H1 (cell line): ENCODE measurements around the gene SMIM8. TPM values are rescaled to one million over a fixed set of nuclear protein-coding genes. Genes with fewer than 3 reads are reported as not detected.

Source experiments
- CTCF ChIA-PET: fragments of 300-600 bp; sonication (Branson Sonifier 250); formaldehyde crosslinking; loops from one replicate; lab custom pipeline; 2021; ENCODE audit not compliant: partially characterized antibody; lab: Charles Lee
- POLR2A ChIA-PET: fragments of 300-600 bp; sonication (Branson Sonifier 250); formaldehyde crosslinking; loops from one replicate; lab custom pipeline; 2021; ENCODE audit warnings: inconsistent platforms; ENCODE audit not compliant: partially characterized antibody; lab: Charles Lee
- DNase-seq, 2 experiments: peaks; one replicate each; pipeline versions ENCODE4 v3.0.0 to v3.0.0-alpha.2; 2010 to 2022; ENCODE audit warnings: low spot score in 2 of 2, low read depth in 1 of 2, mixed read lengths in 1 of 2
- FAIRE-seq: peaks from 2 replicates; lab custom pipeline; 2011; peaks lifted over from hg19 to GRCh38; lab: Jason Lieb, UNC
- H2AFZ ChIP-seq: 2 replicates; pipeline ENCODE4 v1.8.1; 2012; ENCODE audit warnings: low read length, inconsistent platforms
- H2AK5ac ChIP-seq: 2 replicates; pipeline ENCODE4 v1.6.1; 2013; ENCODE audit warnings: low read depth, low read length
- H2BK120ac ChIP-seq: replicated peaks from 2 replicates; pipeline ENCODE3; 2013; ENCODE audit warnings: low read depth, low read length, inconsistent platforms
- H2BK12ac ChIP-seq: 2 replicates; pipeline ENCODE4 v1.6.1; 2013; ENCODE audit warnings: low read depth, low read length
- H2BK15ac ChIP-seq: 2 replicates; pipeline ENCODE4 v1.6.1; 2013; ENCODE audit warnings: low read length
- H2BK20ac ChIP-seq: 2 replicates; pipeline ENCODE4 v1.6.1; 2013; ENCODE audit warnings: low read length
- H2BK5ac ChIP-seq: 2 replicates; pipeline ENCODE4 v1.6.1; 2013; ENCODE audit warnings: low read depth, low read length
- H3K14ac ChIP-seq: 2 replicates; pipeline ENCODE4 v1.6.1; 2013; ENCODE audit warnings: inconsistent platforms; ENCODE audit not compliant: insufficient read length
- H3K18ac ChIP-seq: 2 replicates; pipeline ENCODE4 v1.6.1; 2013; ENCODE audit warnings: low read length; ENCODE audit errors: extremely low read depth
- H3K23ac ChIP-seq: 2 replicates; pipeline ENCODE4 v1.6.1; 2013; ENCODE audit warnings: inconsistent platforms; ENCODE audit not compliant: insufficient read length
- H3K23me2 ChIP-seq: 2 replicates; pipeline ENCODE4 v1.6.1; 2013; ENCODE audit warnings: low read depth, low read length
- H3K27ac ChIP-seq: 2 replicates; pipeline ENCODE4 v1.6.1; 2011; ENCODE audit warnings: low read depth, low read length, inconsistent platforms
- H3K27me3 ChIP-seq, 4 experiments: replicated peaks in 1 of 4; 1 replicate in 1 of 4; 2 replicates in 3 of 4; pipeline versions ENCODE4 v1.6.1 to v1.8.1; 2011 to 2013; ENCODE audit warnings: low read length in 3 of 4, mild to moderate bottlenecking in 3 of 4, inconsistent platforms in 2 of 4, mixed read lengths in 2 of 4, moderate library complexity in 1 of 4; ENCODE audit not compliant: control insufficient read depth in 3 of 4, insufficient read depth in 3 of 4; ENCODE audit errors: extremely low read depth in 1 of 4
- H3K36me3 ChIP-seq, 4 experiments: 2 replicates each; pipeline versions ENCODE4 v1.6.1 to v1.8.1; 2011 to 2013; ENCODE audit warnings: mild to moderate bottlenecking in 4 of 4, low read length in 3 of 4, moderate library complexity in 2 of 4, control low read depth in 1 of 4, inconsistent platforms in 1 of 4; ENCODE audit not compliant: insufficient read depth in 4 of 4, control insufficient read depth in 2 of 4
- H3K4ac ChIP-seq: replicated peaks from 2 replicates; pipeline ENCODE3; 2013; ENCODE audit warnings: low read length, low read depth, mixed read lengths, inconsistent platforms; ENCODE audit not compliant: insufficient read length
- H3K4me1 ChIP-seq, 4 experiments: replicated peaks in 1 of 4; 1 replicate in 1 of 4; 2 replicates in 3 of 4; pipeline versions ENCODE4 v1.6.1 to v1.8.1; 2011 to 2013; ENCODE audit warnings: low read length in 3 of 4, inconsistent platforms in 2 of 4, mixed read lengths in 1 of 4; ENCODE audit not compliant: insufficient read depth in 4 of 4, control insufficient read depth in 3 of 4
- H3K4me2 ChIP-seq, 2 experiments: 2 replicates each; pipeline versions ENCODE4 v1.6.1 to v1.8.1; 2011 to 2013; ENCODE audit warnings: low read depth in 2 of 2, low read length in 2 of 2, control low read depth in 1 of 2, inconsistent platforms in 1 of 2, mild to moderate bottlenecking in 1 of 2; ENCODE audit not compliant: insufficient read depth in 1 of 2
- H3K4me3 ChIP-seq, 4 experiments: fragments of 200-600, 300-600 bp in 1 of 4; sonication (generic), shearing (Covaris generic), sonication (Bioruptor Twin) in 1 of 4; 2 replicates each; pipeline versions ENCODE4 v1.5.1 to v1.8.1; 2011 to 2016; ENCODE audit warnings: low read length in 4 of 4, low read depth in 3 of 4, control low read depth in 2 of 4, inconsistent platforms in 2 of 4, mild to moderate bottlenecking in 2 of 4, mixed read lengths in 1 of 4, moderate library complexity in 1 of 4; ENCODE audit not compliant: insufficient read depth in 2 of 4; ENCODE audit errors: extremely low read depth in 1 of 4
- H3K56ac ChIP-seq: replicated peaks from 2 replicates; pipeline ENCODE3; 2013; ENCODE audit warnings: low read depth, mild to moderate bottlenecking, mixed read lengths, low read length, inconsistent platforms; ENCODE audit not compliant: insufficient read length
- H3K79me1 ChIP-seq: 2 replicates; pipeline ENCODE4 v1.6.1; 2013; ENCODE audit warnings: low read depth, low read length, control low read depth
- H3K79me2 ChIP-seq, 2 experiments: 2 replicates each; pipeline versions ENCODE4 v1.6.1 to v1.8.1; 2012 to 2013; ENCODE audit warnings: low read length in 2 of 2, mild to moderate bottlenecking in 2 of 2, inconsistent platforms in 1 of 2; ENCODE audit not compliant: insufficient read depth in 2 of 2, control insufficient read depth in 1 of 2
- H3K9ac ChIP-seq, 4 experiments: replicated peaks in 1 of 4; 1 replicate in 1 of 4; 2 replicates in 3 of 4; pipeline versions ENCODE4 v1.6.1 to v1.8.1; 2011 to 2013; ENCODE audit warnings: low read depth in 3 of 4, low read length in 3 of 4, control low read depth in 2 of 4, mild to moderate bottlenecking in 2 of 4, moderate library complexity in 2 of 4, inconsistent platforms in 1 of 4; ENCODE audit errors: extremely low read depth in 1 of 4
- H3K9me3 ChIP-seq, 2 experiments: 2 replicates each; pipeline versions ENCODE4 v1.6.1 to v1.8.1; 2012 to 2013; ENCODE audit warnings: mild to moderate bottlenecking in 2 of 2, moderate library complexity in 2 of 2, control low read depth in 1 of 2, inconsistent platforms in 1 of 2, low read depth in 1 of 2, low read length in 1 of 2, mixed read lengths in 1 of 2; ENCODE audit not compliant: insufficient read depth in 2 of 2
- H4K20me1 ChIP-seq, 2 experiments: replicated peaks in 1 of 2; 2 replicates each; pipeline versions ENCODE3 to v1.8.1; 2011 to 2013; ENCODE audit warnings: inconsistent platforms in 2 of 2, low read length in 2 of 2, mild to moderate bottlenecking in 1 of 2; ENCODE audit not compliant: insufficient read depth in 2 of 2, control insufficient read depth in 1 of 2
- H4K5ac ChIP-seq: 2 replicates; pipeline ENCODE4 v1.6.1; 2013; ENCODE audit warnings: low read length, low read depth, mixed read lengths, inconsistent platforms; ENCODE audit not compliant: insufficient read length
- H4K8ac ChIP-seq: 2 replicates; pipeline ENCODE4 v1.8.0; 2013; ENCODE audit warnings: mild to moderate bottlenecking, moderate library complexity, low read length, inconsistent platforms; ENCODE audit not compliant: insufficient read depth; ENCODE audit errors: extremely low read depth
- H4K91ac ChIP-seq: replicated peaks from 2 replicates; pipeline ENCODE3; 2013; ENCODE audit warnings: low read length, mixed read lengths, inconsistent platforms; ENCODE audit not compliant: insufficient read length
- EP300 ChIP-seq, 2 experiments: IDR thresholded peaks; 1 replicate in 1 of 2; 2 replicates in 1 of 2; pipeline ENCODE4 v1.6.1; 2011 to 2012; ENCODE audit warnings: low read depth in 2 of 2, low read length in 2 of 2, mild to moderate bottlenecking in 2 of 2, borderline replicate concordance in 1 of 2, inconsistent platforms in 1 of 2, moderate library complexity in 1 of 2
- GTF2F1 ChIP-seq: IDR thresholded peaks from 2 replicates; pipeline ENCODE4 v1.6.1; 2012; ENCODE audit warnings: low read depth, low read length, improper control_type of control experiment, borderline replicate concordance
- JUN ChIP-seq: IDR thresholded peaks from 2 replicates; pipeline ENCODE4 v1.6.1; 2011; ENCODE audit warnings: low read depth, mild to moderate bottlenecking, improper control_type of control experiment, low read length
- PHF8 ChIP-seq: fragments of 200-600 bp; sonication (generic); conservative IDR thresholded peaks from 2 replicates; pipeline ENCODE4 v1.7.1; 2012; ENCODE audit warnings: low read depth, mild to moderate bottlenecking, inconsistent platforms, low read length, moderate library complexity
- POU5F1 ChIP-seq: IDR thresholded peaks from 2 replicates; pipeline ENCODE4 v1.6.1; 2011; ENCODE audit warnings: low read depth, mild to moderate bottlenecking, low read length, moderate library complexity
- RXRA ChIP-seq: IDR thresholded peaks from 2 replicates; pipeline ENCODE4 v1.6.1; 2011; ENCODE audit warnings: low read depth, mild to moderate bottlenecking, low read length, moderate library complexity; ENCODE audit not compliant: insufficient read depth
- SAP30 ChIP-seq: fragments of 300-600 bp; sonication (generic); IDR thresholded peaks from 2 replicates; pipeline ENCODE4 v1.7.1; 2012; ENCODE audit warnings: low read length, moderate library complexity, mild to moderate bottlenecking, inconsistent platforms; ENCODE audit not compliant: insufficient read depth, insufficient replicate concordance
- SIRT6 ChIP-seq: IDR thresholded peaks from one replicate; pipeline ENCODE4 v1.7.1; 2012; ENCODE audit warnings: low read length, inconsistent platforms
- SP2 ChIP-seq: IDR thresholded peaks from 2 replicates; pipeline ENCODE4 v1.6.1; 2012; ENCODE audit warnings: mild to moderate bottlenecking, low read length, inconsistent platforms
- SP4 ChIP-seq: IDR thresholded peaks from 2 replicates; pipeline ENCODE4 v1.6.1; 2012; ENCODE audit warnings: low read length, inconsistent platforms
- SRF ChIP-seq: IDR thresholded peaks from 2 replicates; pipeline ENCODE4 v1.6.1; 2011; ENCODE audit warnings: mild to moderate bottlenecking, low read depth, low read length, moderate library complexity
- TCF12 ChIP-seq: IDR thresholded peaks from 2 replicates; pipeline ENCODE4 v1.6.1; 2011; ENCODE audit warnings: low read depth, mild to moderate bottlenecking, low read length
- TEAD4 ChIP-seq: IDR thresholded peaks from 2 replicates; pipeline ENCODE4 v1.6.1; 2012; ENCODE audit warnings: low read depth, low read length, inconsistent platforms, mixed read lengths
- ZNF274 ChIP-seq: IDR thresholded peaks from 2 replicates; pipeline ENCODE4 v1.7.0; 2012; ENCODE audit warnings: low read length, borderline replicate concordance; ENCODE audit errors: extremely low read depth
- WGBS, 2 experiments: shearing (Covaris generic) in 1 of 2; methylation state at CpG; one replicate each; pipeline versions ENCODE4 v1.1.6 to v1.1.7; 2013 to 2015; ENCODE audit warnings: low lambda C conversion rate in 2 of 2, mixed read lengths in 2 of 2, inconsistent platforms in 1 of 2, low coverage in 1 of 2, missing lambda C conversion rate in 1 of 2; ENCODE audit not compliant: insufficient replicate concordance in 2 of 2, insufficient coverage in 1 of 2, insufficient read length in 1 of 2; ENCODE audit errors: extremely low coverage in 1 of 2, missing lambda C conversion rate in 1 of 2; 5-methylcytosine and 5-hydroxymethylcytosine counted together
- polyA plus RNA-seq, 7 experiments: library from polyadenylated mRNA; depleted of rRNA in 3 of 7; stranded (reverse) in 5 of 7; unstranded in 2 of 7; fragments of >200 nt in 5 of 7; fragments of 200-250 nt in 2 of 7; gene quantifications; 1 replicate in 5 of 7; 2 replicates in 1 of 7; 4 replicates in 1 of 7; pipeline versions ENCODE4 v1.2.1 to v1.2.3, GENCODE V29; 2011 to 2013; ENCODE audit warnings: missing spikeins in 2 of 7, mixed read lengths in 2 of 7
- total RNA-seq: library from RNA; stranded (reverse); fragmentation: NEBNext Ultra II Directional; extraction: Animal tissue kit (Norgen Biotek cat#: 25700); gene quantifications from 2 replicates; pipeline ENCODE4 v1.2.1, GENCODE V29; 2021
- TF ChIP-seq, protein P1 (sequence below): IDR thresholded peaks from 2 replicates; pipeline ENCODE4 v1.6.1; 2011; ENCODE audit warnings: low read depth, mild to moderate bottlenecking, low read length; ENCODE audit not compliant: insufficient read depth

Gene SMIM8
- total and polyA plus RNA-seq, 2 of the 8 experiments (the other 6 are each of a cell fraction or from before 2014, with no cell fraction given) = 3.0 to 10.7 TPM

DNA sequence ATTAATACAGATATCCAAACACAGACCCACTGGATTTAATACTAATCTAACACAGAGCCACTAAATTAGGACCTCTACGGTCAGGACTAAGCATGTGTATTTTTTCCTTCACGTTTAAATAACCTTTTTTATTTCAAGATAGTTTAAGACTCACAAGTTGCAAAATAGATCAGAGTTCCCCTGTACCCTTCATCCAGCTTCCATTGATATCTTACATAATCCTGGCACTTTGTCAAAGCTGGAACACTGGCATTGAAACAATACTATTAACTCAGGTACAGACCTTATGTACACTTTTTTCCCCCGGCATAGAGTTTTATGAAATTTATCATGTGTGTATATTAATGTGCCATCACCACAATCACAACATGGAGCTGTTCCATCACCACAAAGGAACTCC lies 24.3 kb downstream of the SMIM8 start:
- CTCF ChIA-PET = no interaction called here
- TF ChIP-seq EP300 (IDR thresholded peaks at IDR 0.05; ENCODE audit: borderline replicate concordance in 1 of 2, low read depth in 2 of 2, low read length in 2 of 2) (no peak), SRF (no peak), PHF8 (no peak), SP4 (no peak), POU5F1 (no peak), ZNF274 (no peak), SIRT6 (no peak), TCF12 (no peak), RXRA (no peak), SAP30 (no peak), SP2 (no peak), TEAD4 (no peak), GTF2F1 (no peak), JUN (no peak)
- TF ChIP-seq, protein P1, sequence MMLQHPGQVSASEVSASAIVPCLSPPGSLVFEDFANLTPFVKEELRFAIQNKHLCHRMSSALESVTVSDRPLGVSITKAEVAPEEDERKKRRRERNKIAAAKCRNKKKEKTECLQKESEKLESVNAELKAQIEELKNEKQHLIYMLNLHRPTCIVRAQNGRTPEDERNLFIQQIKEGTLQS = no peak

More for the DNA sequence above, 24.3 kb downstream of the SMIM8 start:
- Histone ChIP-seq H3K9me3 (no peaks in the 10 kb centered on the region), H3K23me2 (no peaks in the 10 kb centered on the region), H3K36me3 (no peaks in the 10 kb centered on the region), H3K27me3 (no peaks in the 10 kb centered on the region), H2BK5ac (no peak overlapping the region), H3K79me1 (no peaks in the 10 kb centered on the region), H3K79me2 (no peaks in the 10 kb centered on the region), H4K8ac (no peak overlapping the region), H3K4ac (no peak overlapping the region), H4K5ac (no peak overlapping the region), H2BK12ac (no peak overlapping the region), H2BK20ac (no peak overlapping the region), H3K4me2 (no peak overlapping the region), H2BK120ac (no peak overlapping the region), H3K9ac (no peak overlapping the region), H2AFZ (no peak overlapping the region), H3K27ac (no peak overlapping the region), H4K20me1 (no peaks in the 10 kb centered on the region), H3K4me3 (no peak overlapping the region), H3K4me1 (no peaks in the 10 kb centered on the region), H3K23ac (no peak overlapping the region), H2AK5ac (no peak overlapping the region), H4K91ac (no peak overlapping the region), H3K14ac (no peak overlapping the region), H3K18ac (no peak overlapping the region), H3K56ac (no peak overlapping the region), H2BK15ac (no peak overlapping the region)
- POLR2A ChIA-PET = interaction anchor here (0.6 kb wide), 1 partner anchor 98 kb away, joined by 3 read pairs; no protein-coding TSS in a partner anchor
- 91% methylated on average over 3 of the region's 3 CpGs; no CpG with 5 or more reads in 1 of the 2 experiments for WGBS, 2 experiments
- no peak for DNase-seq
- no peak for FAIRE-seq
